Parathyroid adenoma (tissue), 2 donors: Measurements from ENCODE around the gene EXOC3L1.

Experiments used
- H2AFZ ChIP-seq: fragments of 300-600 bp; sonication (generic); one replicate; pipeline ENCODE4 v1.7.0; 2017; ENCODE audit warnings: antibody characterized with exemption, mild to moderate bottlenecking
- H3K27ac ChIP-seq: fragments of 300-600 bp; sonication (generic); one replicate; pipeline ENCODE4 v1.7.0; 2017
- H3K27me3 ChIP-seq: fragments of 300-600 bp; sonication (generic); one replicate; pipeline ENCODE4 v1.7.0; 2017; ENCODE audit warnings: low read length; ENCODE audit not compliant: control insufficient read depth, insufficient read depth
- H3K36me3 ChIP-seq: fragments of 300-600 bp; sonication (generic); one replicate; pipeline ENCODE4 v1.7.0; 2017; ENCODE audit warnings: low read length; ENCODE audit not compliant: control insufficient read depth, insufficient read depth
- H3K4me1 ChIP-seq: fragments of 300-600 bp; sonication (generic); one replicate; pipeline ENCODE4 v1.7.0; 2017; ENCODE audit warnings: control low read depth
- H3K4me2 ChIP-seq: fragments of 300-600 bp; sonication (generic); one replicate; pipeline ENCODE4 v1.7.0; 2017; ENCODE audit warnings: low read length
- H3K4me3 ChIP-seq: fragments of 300-600 bp; sonication (generic); one replicate; pipeline ENCODE4 v1.7.0; 2017; ENCODE audit warnings: low read depth, low read length
- H3K79me2 ChIP-seq: fragments of 300-600 bp; sonication (generic); one replicate; pipeline ENCODE4 v1.7.0; 2017; ENCODE audit warnings: control low read depth
- H3K9ac ChIP-seq: fragments of 300-600 bp; sonication (generic); one replicate; pipeline ENCODE4 v1.7.0; 2017; ENCODE audit warnings: mild to moderate bottlenecking
- H3K9me3 ChIP-seq: fragments of 300-600 bp; sonication (generic); one replicate; pipeline ENCODE4 v1.7.0; 2017; ENCODE audit warnings: low read length; ENCODE audit not compliant: control insufficient read depth
- TF ChIP-seq, protein P1 (sequence below): fragments of 300-600 bp; sonication (generic); IDR thresholded peaks from one replicate; pipeline ENCODE4 v1.7.0; 2017; ENCODE audit warnings: antibody characterized with exemption, mild to moderate bottlenecking
- donor health status: primary hyperparathyroidism.

Gene EXOC3L1

DNA sequence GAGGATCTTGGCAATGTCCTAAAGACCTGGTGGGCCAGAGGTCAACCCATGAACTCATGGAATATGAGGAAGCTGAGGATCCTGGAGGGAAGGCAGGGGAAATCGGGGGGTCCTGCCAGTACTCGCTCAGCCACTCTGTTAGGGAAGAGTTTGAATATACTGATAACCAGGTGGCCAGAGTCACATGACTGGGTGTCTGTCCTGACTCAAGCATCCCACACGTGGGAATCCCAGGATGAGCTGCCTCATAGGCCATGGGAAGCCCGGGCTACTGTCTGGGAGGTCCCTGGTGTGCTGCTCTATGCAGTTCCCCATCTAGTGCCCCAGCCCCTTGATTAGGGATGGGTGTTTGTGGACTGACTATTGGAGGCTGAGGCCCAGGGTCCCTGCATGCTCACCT is 1.6 kb downstream of the EXOC3L1 start:
- Histone ChIP-seq H3K27me3 (no peaks in the 10 kb centered on the region), H3K79me2 (peaks cover 9% of the 10 kb centered on the region), H3K9me3 (no peaks in the 10 kb centered on the region), H3K9ac (no peak overlapping the region), H2AFZ (no peak overlapping the region), H3K4me3 (no peak overlapping the region), H3K27ac (no peak overlapping the region), H3K4me2 (no peak overlapping the region), H3K4me1 (peaks cover 21% of the 10 kb centered on the region), H3K36me3 (no peaks in the 10 kb centered on the region)
- TF ChIP-seq, protein P1, sequence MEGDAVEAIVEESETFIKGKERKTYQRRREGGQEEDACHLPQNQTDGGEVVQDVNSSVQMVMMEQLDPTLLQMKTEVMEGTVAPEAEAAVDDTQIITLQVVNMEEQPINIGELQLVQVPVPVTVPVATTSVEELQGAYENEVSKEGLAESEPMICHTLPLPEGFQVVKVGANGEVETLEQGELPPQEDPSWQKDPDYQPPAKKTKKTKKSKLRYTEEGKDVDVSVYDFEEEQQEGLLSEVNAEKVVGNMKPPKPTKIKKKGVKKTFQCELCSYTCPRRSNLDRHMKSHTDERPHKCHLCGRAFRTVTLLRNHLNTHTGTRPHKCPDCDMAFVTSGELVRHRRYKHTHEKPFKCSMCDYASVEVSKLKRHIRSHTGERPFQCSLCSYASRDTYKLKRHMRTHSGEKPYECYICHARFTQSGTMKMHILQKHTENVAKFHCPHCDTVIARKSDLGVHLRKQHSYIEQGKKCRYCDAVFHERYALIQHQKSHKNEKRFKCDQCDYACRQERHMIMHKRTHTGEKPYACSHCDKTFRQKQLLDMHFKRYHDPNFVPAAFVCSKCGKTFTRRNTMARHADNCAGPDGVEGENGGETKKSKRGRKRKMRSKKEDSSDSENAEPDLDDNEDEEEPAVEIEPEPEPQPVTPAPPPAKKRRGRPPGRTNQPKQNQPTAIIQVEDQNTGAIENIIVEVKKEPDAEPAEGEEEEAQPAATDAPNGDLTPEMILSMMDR: no peak

DNA sequence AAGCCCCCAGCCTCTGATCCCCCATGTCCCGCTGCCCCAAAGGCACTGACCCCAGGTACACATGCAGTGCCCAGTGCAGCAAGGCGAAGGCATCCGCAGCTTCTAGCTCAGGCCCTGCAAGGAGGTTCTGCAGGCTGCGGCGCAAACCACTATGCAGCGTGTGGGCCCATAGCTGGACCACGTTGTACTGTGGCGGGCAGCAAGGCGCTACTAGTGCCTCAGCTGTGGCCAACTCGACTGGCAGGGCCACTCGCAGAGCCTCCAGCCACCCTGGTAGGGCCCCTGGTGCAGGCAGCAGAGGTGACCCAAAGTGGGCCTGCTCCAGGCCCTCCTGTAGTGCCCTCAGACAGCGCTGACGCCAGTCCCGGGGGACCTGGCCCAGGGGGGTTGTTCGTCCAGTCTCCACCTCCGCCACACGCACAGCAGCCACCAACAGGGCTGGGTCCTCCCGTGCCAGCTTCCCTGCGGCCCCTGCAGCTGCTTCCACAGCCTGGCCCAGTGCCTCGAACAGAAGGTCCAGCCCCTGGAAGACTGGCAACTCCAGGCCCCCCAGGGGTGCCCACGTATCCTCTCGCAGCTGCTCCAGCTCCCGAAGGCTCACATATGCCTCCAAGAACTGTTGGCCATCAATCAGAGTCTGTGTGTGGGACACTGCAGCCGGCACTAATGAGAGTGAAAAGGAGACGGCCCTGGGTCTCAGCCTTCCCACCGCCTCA is 2.6 kb downstream of the EXOC3L1 start:
- no peak overlapping the region for H3K27ac ChIP-seq
- peaks cover 18% of the 10 kb centered on the region for H3K4me1 ChIP-seq
- H3K79me2 ChIP-seq: peaks cover 2% of the 10 kb centered on the region
- no peaks in the 10 kb centered on the region for H3K36me3 ChIP-seq
- no peak overlapping the region for H3K4me2 ChIP-seq
- H2AFZ ChIP-seq: no peak overlapping the region
- H3K4me3 ChIP-seq: no peak overlapping the region
- TF ChIP-seq, protein P1: no peak
- H3K27me3 ChIP-seq: no peaks in the 10 kb centered on the region
- no peaks in the 10 kb centered on the region for H3K9me3 ChIP-seq
- no peak overlapping the region for H3K9ac ChIP-seq

DNA sequence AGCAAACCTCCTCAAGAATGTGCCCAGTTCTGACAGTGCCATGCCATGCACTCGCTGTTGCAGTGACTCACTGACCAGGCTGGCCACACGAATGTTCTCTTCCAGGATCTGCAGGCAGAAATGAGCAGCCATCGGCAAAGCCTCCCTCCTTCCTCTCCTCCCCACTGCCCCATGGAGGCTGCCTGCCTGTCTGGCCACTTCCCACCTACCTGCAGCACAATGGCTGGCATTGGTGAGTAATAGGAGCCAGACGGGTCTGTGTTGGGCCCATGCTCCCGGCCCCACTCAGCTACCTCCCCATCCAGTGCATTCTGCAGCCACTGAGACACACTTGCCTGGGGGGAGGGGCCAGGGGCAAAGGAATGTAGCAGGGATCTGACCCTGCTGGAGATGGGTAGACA is 3.4 kb downstream of the EXOC3L1 start:
- Histone ChIP-seq H3K4me1 (peaks cover 18% of the 10 kb centered on the region), H3K27ac (no peak overlapping the region), H3K4me3 (no peak overlapping the region), H3K9ac (no peak overlapping the region), H3K4me2 (no peak overlapping the region), H3K79me2 (no peaks in the 10 kb centered on the region), H3K36me3 (no peaks in the 10 kb centered on the region), H3K27me3 (no peaks in the 10 kb centered on the region), H3K9me3 (no peaks in the 10 kb centered on the region), H2AFZ (no peak overlapping the region)
- TF ChIP-seq, protein P1: no peak

DNA sequence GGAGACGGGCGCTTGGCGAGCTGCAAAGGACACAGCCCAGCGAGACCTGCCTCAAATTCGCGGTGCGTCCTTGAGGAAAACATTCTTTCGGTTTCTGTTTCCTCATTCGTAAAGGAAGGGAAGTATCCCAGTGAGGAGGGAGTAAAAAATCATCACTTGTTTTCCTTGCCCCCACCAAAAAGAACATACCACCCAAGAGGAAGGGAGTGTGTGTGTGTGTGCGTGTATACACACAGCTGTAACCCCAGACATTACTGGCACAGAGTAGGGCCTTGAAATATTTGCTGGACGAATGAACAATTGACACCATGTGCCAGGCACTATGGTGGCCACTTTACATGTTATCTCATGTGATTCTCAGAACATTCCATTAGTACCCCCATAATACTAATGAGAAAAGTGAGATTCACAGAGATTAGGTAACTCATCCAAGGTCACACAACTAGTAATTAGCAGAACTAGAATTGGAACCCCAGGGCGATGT is 4.2 kb downstream of the EXOC3L1 start:
- H3K9me3 ChIP-seq: no peaks in the 10 kb centered on the region
- TF ChIP-seq, protein P1: no peak
- H3K79me2 ChIP-seq: no peaks in the 10 kb centered on the region
- H3K4me1 ChIP-seq: peaks cover 18% of the 10 kb centered on the region
- peak overlapping the region; percentile 96 for H3K27ac ChIP-seq
- H3K4me3 ChIP-seq: peak overlapping the region; percentile 12
- peak overlapping the region; percentile 92 for H2AFZ ChIP-seq
- no peaks in the 10 kb centered on the region for H3K27me3 ChIP-seq
- no peak overlapping the region for H3K9ac ChIP-seq
- H3K4me2 ChIP-seq: peak overlapping the region; percentile 55
- H3K36me3 ChIP-seq: no peaks in the 10 kb centered on the region
